GM12878 (cell line): ENCODE measurements around the gene CASQ1. TPM values are rescaled to one million over a fixed set of nuclear protein-coding genes. Genes with fewer than 3 reads are reported as not detected.

Experiments used
- ATAC-seq: fragments of 200-7000 bp; cut with Tn5 transposase; 3 replicates; pipeline ENCODE4 v1.9.1; 2020; ENCODE audit warnings: mild to moderate bottlenecking, moderate library complexity
- BruUV-seq: library from RNA; stranded (reverse); fragments of 400-500 nt; replicated peaks from 2 replicates; lab custom pipeline; 2021; lab: Mats Ljungman, UMichigan
- CTCF ChIA-PET: fragments of 300-600 bp; sonication (Branson Sonifier 250); formaldehyde crosslinking; extraction: SDS; loops from one replicate; lab custom pipeline; 2021; ENCODE audit warnings: inconsistent platforms; lab: Yijun Ruan, JAX
- POLR2A ChIA-PET: fragments of 350-600 bp; formaldehyde crosslinking; extraction: SDS; loops from one replicate; lab custom pipeline; 2021; ENCODE audit warnings: inconsistent platforms; lab: Charles Lee
- RAD21 ChIA-PET: fragments of 300-600 bp; sonication (Branson Sonifier 250); formaldehyde crosslinking; loops from one replicate; lab custom pipeline; 2023; ENCODE audit warnings: antibody characterized with exemption; ENCODE audit not compliant: unreplicated experiment; lab: Charles Lee
- SMC1A ChIA-PET: fragments of 300-600 bp; sonication (Branson Sonifier 250); formaldehyde crosslinking; loops from one replicate; lab custom pipeline; 2023; ENCODE audit not compliant: unreplicated experiment, uncharacterized antibody; lab: Charles Lee
- DNase-seq: peaks from one replicate; pipeline ENCODE4 v3.0.0-alpha.2; 2011; ENCODE audit warnings: low read depth, low spot score
- FAIRE-seq: peaks from 3 replicates; lab custom pipeline; 2011; peaks lifted over from hg19 to GRCh38; lab: Jason Lieb, UNC
- H2AFZ ChIP-seq: 2 replicates; pipeline ENCODE4 v1.6.0; 2011; ENCODE audit warnings: low read depth, low read length, control low read depth; ENCODE audit not compliant: control insufficient read depth
- H3K27ac ChIP-seq: 2 replicates; pipeline ENCODE4 v1.5.1; 2011; ENCODE audit warnings: control low read depth; ENCODE audit not compliant: control insufficient read depth, insufficient read depth
- H3K27me3 ChIP-seq, 2 experiments: replicated peaks in 1 of 2; 2 replicates each; pipeline versions ENCODE4 v1.6.0 to v1.6.1; 2011; ENCODE audit warnings: low read length in 1 of 2; ENCODE audit not compliant: control insufficient read depth in 2 of 2, insufficient read depth in 2 of 2
- H3K36me3 ChIP-seq, 2 experiments: 2 replicates each; pipeline ENCODE4 v1.5.1; 2011; ENCODE audit warnings: low read length in 1 of 2; ENCODE audit not compliant: control insufficient read depth in 2 of 2, insufficient read depth in 2 of 2
- H3K4me1 ChIP-seq: 2 replicates; pipeline ENCODE4 v1.6.1; 2011; ENCODE audit warnings: mild to moderate bottlenecking, low read length, moderate library complexity, mixed read lengths; ENCODE audit not compliant: control insufficient read depth, insufficient read depth
- H3K4me2 ChIP-seq: 2 replicates; pipeline ENCODE4 v1.6.0; 2011; ENCODE audit warnings: control low read depth; ENCODE audit not compliant: control insufficient read depth, insufficient read depth
- H3K4me3 ChIP-seq: fragments of 200-600 bp; sonication (generic); 2 replicates; pipeline ENCODE4 v1.5.1; 2016
- H3K79me2 ChIP-seq: 2 replicates; pipeline ENCODE4 v1.6.0; 2011; ENCODE audit warnings: low read length; ENCODE audit not compliant: control insufficient read depth, insufficient read depth
- H3K9ac ChIP-seq: 2 replicates; pipeline ENCODE4 v1.8.0; 2011; ENCODE audit warnings: low read length, control low read depth, mixed read lengths; ENCODE audit not compliant: control insufficient read depth, insufficient read depth
- H3K9me3 ChIP-seq: replicated peaks from 3 replicates; pipeline ENCODE4 v1.5.1; 2011; ENCODE audit warnings: mild to moderate bottlenecking, low read length; ENCODE audit not compliant: control insufficient read depth, insufficient read depth
- H4K20me1 ChIP-seq: 2 replicates; pipeline ENCODE4 v1.6.0; 2011; ENCODE audit not compliant: control insufficient read depth, insufficient read depth
- CREM ChIP-seq: IDR thresholded peaks from 2 replicates; pipeline ENCODE4 v1.6.1; 2014; ENCODE audit warnings: antibody characterized with exemption, low read depth
- E2F8 ChIP-seq: fragments of 450-650 bp; IDR thresholded peaks from 2 replicates; pipeline ENCODE4 v1.6.1; 2018; ENCODE audit warnings: mild to moderate bottlenecking, low read depth, moderate library complexity; ENCODE audit not compliant: partially characterized antibody
- EED ChIP-seq: sonication (generic); IDR thresholded peaks from 2 replicates; pipeline ENCODE4 v1.6.1; 2016; ENCODE audit warnings: antibody characterized with exemption, low read depth
- ETV6 ChIP-seq, 2 experiments: fragments of 450-650 bp in 1 of 2; IDR thresholded peaks in 1 of 2; conservative IDR thresholded peaks in 1 of 2; 2 replicates each; pipeline ENCODE4 v1.6.1; 2014; ENCODE audit warnings: antibody characterized with exemption in 1 of 2, borderline replicate concordance in 1 of 2, low read depth in 1 of 2, mild to moderate bottlenecking in 1 of 2, moderate library complexity in 1 of 2
- FOXM1 ChIP-seq: IDR thresholded peaks from 2 replicates; pipeline ENCODE4 v1.6.1; 2012; ENCODE audit warnings: low read depth, mild to moderate bottlenecking, inconsistent platforms, low read length, moderate library complexity
- JUND ChIP-seq: IDR thresholded peaks from 2 replicates; pipeline ENCODE4 v1.6.1; 2012; ENCODE audit warnings: low read depth, mild to moderate bottlenecking, low read length, improper control_type of control experiment, moderate library complexity
- MEF2A ChIP-seq: IDR thresholded peaks from 2 replicates; pipeline ENCODE4 v1.6.1; 2011; ENCODE audit warnings: low read depth, mild to moderate bottlenecking, low read length, moderate library complexity; ENCODE audit not compliant: insufficient read depth
- MYC ChIP-seq: IDR thresholded peaks from 2 replicates; pipeline ENCODE4 v1.6.1; 2011; ENCODE audit warnings: mild to moderate bottlenecking, low read length, moderate library complexity, inconsistent platforms; ENCODE audit not compliant: insufficient read depth, insufficient replicate concordance, insufficient read length, severe bottlenecking
- NFIC ChIP-seq: IDR thresholded peaks from 2 replicates; pipeline ENCODE4 v1.6.1; 2012; ENCODE audit warnings: low read depth, mild to moderate bottlenecking, inconsistent platforms, low read length, moderate library complexity
- NR2C1 ChIP-seq: fragments of 450-650 bp; IDR thresholded peaks from 2 replicates; pipeline ENCODE4 v1.6.1; 2017; ENCODE audit warnings: antibody characterized with exemption, mild to moderate bottlenecking, moderate library complexity
- NR2F1 ChIP-seq: fragments of 450-650 bp; conservative IDR thresholded peaks from 2 replicates; pipeline ENCODE4 v1.6.1; 2017; ENCODE audit warnings: mild to moderate bottlenecking
- NRF1 ChIP-seq: conservative IDR thresholded peaks from 2 replicates; pipeline ENCODE4 v1.6.1; 2011; ENCODE audit warnings: mild to moderate bottlenecking, low read depth, low read length, improper control_type of control experiment
- RAD21 ChIP-seq: IDR thresholded peaks from 2 replicates; pipeline ENCODE4 v1.6.1; 2011; ENCODE audit warnings: mild to moderate bottlenecking, low read depth, low read length, moderate library complexity; ENCODE audit not compliant: insufficient read depth
- TAF1 ChIP-seq: IDR thresholded peaks from 2 replicates; pipeline ENCODE4 v1.6.1; 2011; ENCODE audit warnings: mild to moderate bottlenecking, low read depth, low read length, borderline replicate concordance
- YBX1 ChIP-seq: fragments of 450-650 bp; IDR thresholded peaks from 2 replicates; pipeline ENCODE4 v1.6.1; 2016; ENCODE audit warnings: antibody characterized with exemption
- ZNF384 ChIP-seq: IDR thresholded peaks from 2 replicates; pipeline ENCODE4 v1.6.1; 2012; ENCODE audit warnings: low read depth, mild to moderate bottlenecking, low read length, improper control_type of control experiment, borderline replicate concordance
- ZSCAN29 ChIP-seq: fragments of 450-650 bp; IDR thresholded peaks from 2 replicates; pipeline ENCODE4 v1.6.1; 2017; ENCODE audit warnings: mild to moderate bottlenecking, moderate library complexity
- WGBS: methylation state at CpG from one replicate; pipeline ENCODE4 v1.1.6; 2016; ENCODE audit warnings: low lambda C conversion rate; ENCODE audit not compliant: insufficient replicate concordance, insufficient coverage; ENCODE audit errors: missing lambda C conversion rate; 5-methylcytosine and 5-hydroxymethylcytosine counted together
- in situ Hi-C: fragments of 300-500 bp; cut with MboI; formaldehyde crosslinking; loops from 9 replicates; pipeline ENCODE4 v1.14.3; 2018; ENCODE audit warnings: mixed read lengths
- intact Hi-C: fragments of 100-400 bp; cut with micrococcal nuclease; formaldehyde crosslinking; loops from one replicate; pipeline ENCODE4 v1.14.2; 2022; ENCODE audit not compliant: unreplicated experiment
- polyA plus RNA-seq, 11 experiments: library from polyadenylated mRNA; depleted of rRNA in 4 of 11; unstranded in 6 of 11; stranded (reverse) in 5 of 11; fragments of >200 nt; fragmentation: Nextera tagmentation in 4 of 11; fragmentation: Illumina TruSeq in 1 of 11; extraction: Ambion mirVana in 4 of 11; extraction: Trizol in 1 of 11; gene quantifications; 1 replicate in 1 of 11; 2 replicates in 10 of 11; pipeline versions ENCODE4 v1.2.1 to v1.2.3, GENCODE V29; 2011 to 2016; ENCODE audit warnings: inconsistent platforms in 2 of 11, missing spikeins in 2 of 11, low read depth in 1 of 11
- total RNA-seq, 4 experiments: library from RNA; depleted of rRNA in 3 of 4; stranded (reverse); fragments of >200 nt in 3 of 4; fragmentation: Illumina TruSeq in 1 of 4; extraction: Trizol in 1 of 4; gene quantifications; 2 replicates each; pipeline versions ENCODE4 v1.2.1 to v1.2.3, GENCODE V29; 2013 to 2021
- TF ChIP-seq, protein P1 (sequence below): fragments of 450-650 bp; IDR thresholded peaks from 2 replicates; pipeline ENCODE4 v1.6.1; 2017; ENCODE audit warnings: low read depth, mild to moderate bottlenecking, moderate library complexity

Gene CASQ1
- total and polyA plus RNA-seq, 10 of the 15 experiments (the other 5 are each of a cell fraction or from before 2014, with no cell fraction given): 0.10 to 0.77 (median 0.34) TPM

DNA sequence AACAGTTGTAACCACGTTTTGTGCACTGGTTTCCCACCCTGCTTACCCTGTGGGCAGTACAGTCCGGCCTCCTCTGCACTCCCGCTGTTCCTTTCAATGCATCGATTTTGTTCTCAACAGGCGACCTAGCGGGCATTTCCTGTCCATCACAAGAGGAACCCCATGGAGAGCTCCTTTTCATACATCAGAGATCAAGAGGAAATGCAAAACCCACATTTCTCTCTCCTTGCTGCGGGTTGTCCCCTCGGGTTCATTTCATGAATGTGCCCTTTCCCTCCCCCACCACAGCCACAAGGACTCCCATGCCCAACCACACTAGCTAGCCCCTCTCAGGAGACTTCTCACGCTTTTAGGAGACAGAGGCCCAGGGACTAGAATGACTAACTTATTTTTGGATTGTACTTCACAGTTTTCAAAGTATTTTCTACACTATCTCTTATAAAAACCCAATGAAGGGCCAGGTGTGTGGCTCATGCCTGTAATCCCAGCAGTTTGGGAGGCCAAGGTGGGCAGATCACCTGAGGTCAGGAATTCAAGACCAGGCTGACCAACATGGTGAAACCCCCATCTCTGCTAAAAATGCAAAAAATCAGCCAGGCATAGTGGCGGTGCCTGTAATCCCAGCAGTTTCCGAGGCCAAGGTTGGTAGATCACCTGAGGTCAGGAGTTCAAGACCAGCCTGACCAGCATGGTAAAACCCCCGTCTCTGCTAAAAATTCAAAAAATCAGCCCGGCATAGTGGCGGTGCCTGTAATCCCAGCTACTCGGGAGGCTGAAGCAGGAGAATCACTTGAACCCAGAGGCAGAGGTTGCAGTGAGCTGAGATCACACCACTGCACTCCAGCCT, 20.6 kb upstream of the CASQ1 start:
- intact Hi-C loops: no loop called here
- H3K4me2 ChIP-seq: peak overlapping the region; percentile 68
- CTCF ChIA-PET: interaction anchor here (0.6 to 3.5 kb wide), 12 partner anchors 17 to 127 kb away, joined by 3 to 25 read pairs (median 3); no protein-coding TSS in a partner anchor
- TF ChIP-seq FOXM1 (peak; percentile 89), NR2F1 (peak; percentile 71), ZSCAN29 (no peak), JUND (no peak), MEF2A (0 out of 2 replicates have a peak, but pooled peaks have one; percentile 65), MYC (no peak), TAF1 (no peak), YBX1 (no peak), EED (peak; percentile 97), E2F8 (no peak), NRF1 (no peak), NFIC (peak; percentile 95), ZNF384 (no peak), NR2C1 (no peak), ETV6 (conservative IDR thresholded peaks at IDR 0.05 in 1 of 2, IDR thresholded peaks at IDR 0.05 in 1 of 2; ENCODE audit: borderline replicate concordance in 1 of 2, low read depth in 1 of 2) (peak in 1 of 2 experiments; percentile 69; a peak in 1 of 4 replicates), RAD21 (no peak), CREM (peak; percentile 68)
- TF ChIP-seq, protein P1, sequence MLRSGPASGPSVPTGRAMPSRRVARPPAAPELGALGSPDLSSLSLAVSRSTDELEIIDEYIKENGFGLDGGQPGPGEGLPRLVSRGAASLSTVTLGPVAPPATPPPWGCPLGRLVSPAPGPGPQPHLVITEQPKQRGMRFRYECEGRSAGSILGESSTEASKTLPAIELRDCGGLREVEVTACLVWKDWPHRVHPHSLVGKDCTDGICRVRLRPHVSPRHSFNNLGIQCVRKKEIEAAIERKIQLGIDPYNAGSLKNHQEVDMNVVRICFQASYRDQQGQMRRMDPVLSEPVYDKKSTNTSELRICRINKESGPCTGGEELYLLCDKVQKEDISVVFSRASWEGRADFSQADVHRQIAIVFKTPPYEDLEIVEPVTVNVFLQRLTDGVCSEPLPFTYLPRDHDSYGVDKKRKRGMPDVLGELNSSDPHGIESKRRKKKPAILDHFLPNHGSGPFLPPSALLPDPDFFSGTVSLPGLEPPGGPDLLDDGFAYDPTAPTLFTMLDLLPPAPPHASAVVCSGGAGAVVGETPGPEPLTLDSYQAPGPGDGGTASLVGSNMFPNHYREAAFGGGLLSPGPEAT: peak; percentile 54; the same call in 1 of the 2 replicates

More for the DNA sequence above, 20.6 kb upstream of the CASQ1 start:
- BruUV-seq: no TSS peak
- in situ Hi-C loops: no loop called here
- 1% methylated on average over 15 of the region's 15 CpGs for WGBS
- Histone ChIP-seq H3K36me3 (no peaks in the 10 kb centered on the region), H4K20me1 (no peaks in the 10 kb centered on the region), H2AFZ (no peak overlapping the region; the same call in 1 of the 2 replicates), H3K27ac (no peak overlapping the region), H3K4me1 (peaks cover 21% of the 10 kb centered on the region), H3K79me2 (no peaks in the 10 kb centered on the region), H3K9ac (no peak overlapping the region; the same call in 1 of the 2 replicates), H3K4me3 (no peak overlapping the region), H3K9me3 (no peaks in the 10 kb centered on the region), H3K27me3 (no peaks in the 10 kb centered on the region; a peak in 2 of 4 replicates)
- ChIA-PET RAD21 (interaction anchor here (0.7 to 3.6 kb wide), 11 partner anchors 8 to 259 kb away, joined by 3 to 14 read pairs (median 3); no protein-coding TSS in a partner anchor), POLR2A (interaction anchor here (1.1 to 1.7 kb wide), 3 partner anchors 34 to 93 kb away, joined by 3 to 7 read pairs (median 4); partner anchors contain the start of gene DCAF8), SMC1A (interaction anchor here (0.6 to 2.5 kb wide), 12 partner anchors 9 to 73 kb away, joined by 3 to 10 read pairs (median 4); partner anchors contain the start of gene CASQ1)
- ATAC-seq (peak; percentile 86), DNase-seq (peak; percentile 71), FAIRE-seq (peak; percentile 73)
